Tongue (tissue), 2 donors: ENCODE results near the gene ANKLE1. TPM values are rescaled to one million over a fixed set of nuclear protein-coding genes. Genes with fewer than 3 reads are reported as not detected.

Source experiments
- DNase-seq: peaks from one replicate; pipeline ENCODE4 v3.0.0-alpha.2; 2015
- total RNA-seq: library from RNA; depleted of rRNA; stranded (reverse); fragments of >200 nt; gene quantifications from one replicate; pipeline ENCODE4 v1.2.3, GENCODE V29; 2014

The ANKLE1 gene, protein sequence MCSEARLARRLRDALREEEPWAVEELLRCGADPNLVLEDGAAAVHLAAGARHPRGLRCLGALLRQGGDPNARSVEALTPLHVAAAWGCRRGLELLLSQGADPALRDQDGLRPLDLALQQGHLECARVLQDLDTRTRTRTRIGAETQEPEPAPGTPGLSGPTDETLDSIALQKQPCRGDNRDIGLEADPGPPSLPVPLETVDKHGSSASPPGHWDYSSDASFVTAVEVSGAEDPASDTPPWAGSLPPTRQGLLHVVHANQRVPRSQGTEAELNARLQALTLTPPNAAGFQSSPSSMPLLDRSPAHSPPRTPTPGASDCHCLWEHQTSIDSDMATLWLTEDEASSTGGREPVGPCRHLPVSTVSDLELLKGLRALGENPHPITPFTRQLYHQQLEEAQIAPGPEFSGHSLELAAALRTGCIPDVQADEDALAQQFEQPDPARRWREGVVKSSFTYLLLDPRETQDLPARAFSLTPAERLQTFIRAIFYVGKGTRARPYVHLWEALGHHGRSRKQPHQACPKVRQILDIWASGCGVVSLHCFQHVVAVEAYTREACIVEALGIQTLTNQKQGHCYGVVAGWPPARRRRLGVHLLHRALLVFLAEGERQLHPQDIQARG
- total RNA-seq, result 0.62 TPM

- peak; percentile 51 for DNase-seq
Measured at GRCh38 chr19:17281391-17282304, at the start of gene ANKLE1. TSS of gene ANKLE1 (plus strand) at chr19:17281901. CDS start at chr19:17281921, 20 bp downstream.

DNA sequence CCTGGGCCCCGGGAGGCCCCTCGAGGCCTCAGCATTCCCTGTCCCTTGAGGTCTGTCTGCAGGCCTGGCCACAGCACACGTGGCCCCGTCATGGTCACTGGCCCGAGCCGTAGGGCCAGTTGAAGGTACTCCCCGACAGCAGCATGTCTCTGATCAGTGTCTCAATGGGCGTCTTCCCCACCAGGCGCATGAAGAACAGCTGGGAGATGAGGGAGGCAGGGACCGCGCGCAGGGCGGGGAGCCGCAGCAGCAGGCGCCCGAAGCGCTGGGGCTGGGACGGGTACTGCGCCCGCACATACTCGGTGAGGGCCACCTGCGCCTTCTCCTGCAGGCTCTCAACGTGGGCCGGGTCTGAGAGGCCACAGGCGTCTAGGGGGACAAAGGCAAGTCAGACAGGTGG is 49.4 kb upstream of the ANKLE1 start:
- no peak for DNase-seq

DNA sequence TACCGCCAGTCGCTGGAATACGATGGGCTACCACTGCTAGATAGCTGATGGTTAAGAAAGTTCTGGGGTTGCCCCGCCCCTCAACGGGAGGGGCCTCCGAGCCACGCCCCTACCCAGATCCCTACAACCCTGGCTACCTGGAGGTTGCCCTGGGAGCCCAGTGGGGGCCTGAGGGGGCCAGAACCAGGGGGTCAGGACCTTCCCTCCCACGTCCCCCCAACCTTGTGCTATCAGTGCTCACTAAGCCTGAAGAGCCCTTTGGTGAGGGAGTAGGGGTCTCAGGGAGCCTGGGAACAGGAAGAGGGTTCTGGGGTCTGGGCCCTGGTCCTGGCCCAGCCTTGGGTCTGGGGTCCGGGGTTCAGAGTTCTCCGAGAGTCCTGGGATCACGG is 46.8 kb upstream of the ANKLE1 start:
- no peak for DNase-seq

GRCh38 chr19:17235300-17235970 is 46.3 kb upstream of the ANKLE1 start:
- DNase-seq, result peak; percentile 86

DNA sequence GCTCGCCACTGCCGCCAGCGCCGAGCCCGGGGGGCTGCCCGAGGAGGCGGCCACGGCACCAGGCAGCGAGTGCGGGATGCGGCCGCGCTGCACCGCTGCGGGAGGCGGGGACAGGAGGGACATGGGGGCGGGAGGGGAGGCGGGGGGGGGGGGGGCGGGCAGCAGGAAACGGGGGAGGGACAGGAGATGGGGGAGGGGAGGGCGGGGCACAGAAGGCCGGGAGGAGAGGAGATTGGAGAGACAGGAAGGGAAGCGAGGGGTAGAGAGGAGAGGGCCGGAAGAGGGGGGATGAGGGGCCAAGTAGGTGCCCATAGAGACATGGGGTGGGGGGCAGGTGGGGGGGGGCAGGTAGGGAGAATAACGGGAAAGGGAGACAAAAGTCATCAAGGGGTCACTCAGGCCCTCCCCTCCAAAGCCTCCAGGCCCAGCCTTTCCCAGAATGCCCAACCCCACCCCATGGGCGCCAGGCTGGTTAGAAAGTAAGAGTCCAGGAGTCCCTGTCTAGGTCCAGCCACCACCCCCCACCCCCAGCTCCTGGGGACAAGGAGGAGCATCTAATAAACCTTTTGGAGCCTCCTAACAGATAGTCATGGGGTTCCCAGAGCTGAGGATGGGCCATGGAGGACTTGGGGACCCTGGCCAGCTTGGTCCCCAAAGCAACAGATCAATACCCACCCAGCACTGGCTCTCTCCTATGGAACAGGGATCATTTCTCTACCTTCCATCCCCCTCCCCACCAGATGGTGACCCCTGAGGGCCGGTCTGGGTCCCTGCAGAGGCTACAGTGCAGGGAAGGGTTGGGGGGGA is 45.5 kb upstream of the ANKLE1 start:
- no peak for DNase-seq

DNA sequence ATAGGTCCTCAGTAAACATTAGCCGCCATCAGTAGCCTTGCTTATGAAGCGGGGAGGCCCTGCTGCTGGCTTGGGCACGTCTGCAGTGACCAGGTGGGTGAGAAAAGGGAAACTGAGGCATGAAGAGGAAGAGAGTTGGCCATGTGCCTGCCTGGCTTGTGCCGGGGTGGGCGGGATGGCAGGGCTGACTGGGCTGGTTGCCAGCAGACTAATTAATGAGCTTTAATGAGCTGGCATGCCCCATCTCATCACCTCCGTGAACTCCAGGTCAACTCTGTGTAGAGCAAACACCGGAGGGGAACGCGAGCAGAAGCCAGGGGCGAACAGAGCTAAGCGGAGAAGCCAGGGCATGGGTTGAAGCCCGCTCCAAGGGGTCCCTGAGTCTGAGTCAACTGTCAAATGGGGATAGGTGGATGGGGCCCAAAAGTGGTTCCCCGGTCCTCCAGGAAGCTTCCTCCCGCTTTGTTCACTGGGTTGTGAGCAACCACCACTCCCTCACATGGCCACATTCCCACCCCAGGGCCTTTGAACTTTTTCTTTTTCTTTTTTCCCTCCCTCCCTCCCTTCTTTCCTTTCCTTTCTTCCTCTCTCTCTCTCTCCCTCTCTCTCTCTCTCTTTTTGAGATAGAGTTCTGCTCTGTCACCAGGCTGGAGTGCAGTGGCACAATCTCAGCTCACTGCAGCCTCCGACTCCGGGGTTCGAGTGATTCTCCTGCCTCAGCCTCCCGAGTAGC is 44.7 kb upstream of the ANKLE1 start:
- no peak for DNase-seq

GRCh38 chr19:17237747-17238706 is 43.7 kb upstream of the ANKLE1 start:
- no peak for DNase-seq

DNA sequence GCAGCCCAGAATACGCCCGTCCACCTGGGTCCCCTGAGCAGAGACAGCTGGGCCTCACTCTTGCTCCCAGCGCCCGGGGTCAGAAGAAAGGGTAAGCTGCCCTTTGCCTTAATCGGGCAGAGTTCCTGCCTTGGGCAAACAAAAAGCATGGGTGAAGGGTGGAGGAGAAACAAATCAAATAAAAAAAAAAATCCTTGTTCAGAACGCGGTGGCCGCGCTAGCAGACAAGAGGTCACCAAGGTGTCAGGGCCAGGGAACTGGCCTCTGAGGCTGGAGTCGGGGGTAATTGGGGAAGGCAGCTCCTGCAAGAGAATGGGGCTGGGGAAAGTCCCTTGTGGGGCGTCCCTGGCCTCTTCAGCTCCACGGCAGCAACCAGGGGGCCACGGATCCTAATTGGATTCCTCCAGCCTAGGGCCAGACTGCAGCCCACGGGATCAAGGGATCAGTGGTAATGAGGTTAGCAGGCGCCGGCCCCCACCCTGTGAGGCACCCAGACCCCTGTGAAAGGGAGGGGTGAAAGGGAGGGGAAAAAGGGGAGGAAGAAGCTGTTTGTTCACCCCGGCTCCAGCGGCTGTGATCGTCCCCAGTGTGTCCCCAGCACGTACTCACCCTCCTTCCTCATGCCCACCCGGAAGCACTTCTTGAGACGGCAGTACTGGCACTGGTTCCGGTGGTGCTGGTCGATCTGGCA is 41.5 kb upstream of the ANKLE1 start:
- no peak for DNase-seq

DNA sequence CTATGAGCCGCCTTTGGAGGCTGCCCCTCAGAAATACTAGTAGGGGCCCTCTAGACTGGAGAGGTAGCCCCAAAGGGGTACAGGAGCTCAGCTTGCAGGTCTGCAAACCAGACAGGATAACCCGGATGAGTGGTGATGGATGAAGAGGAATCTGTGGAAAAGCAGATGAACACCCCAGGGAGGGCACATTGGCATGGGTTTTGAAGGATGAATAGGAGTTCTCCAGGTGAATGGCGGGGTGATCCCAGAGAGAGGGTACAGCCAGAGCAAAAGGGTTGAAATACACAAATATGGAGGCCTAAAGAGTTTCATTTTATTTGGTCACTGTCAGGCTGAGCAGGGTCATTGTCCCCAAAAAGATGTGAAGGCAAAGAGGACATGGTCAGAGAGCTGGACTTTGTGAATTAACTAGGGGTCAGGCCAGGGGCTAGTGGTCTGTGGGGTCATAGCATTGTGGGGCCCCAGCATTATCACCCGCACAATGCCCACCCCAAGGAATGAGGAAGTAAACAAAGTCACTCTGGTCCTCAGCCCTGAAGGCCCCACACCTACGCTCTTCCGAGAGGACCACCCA is 40.8 kb upstream of the ANKLE1 start:
- DNase-seq, result no peak

DNA sequence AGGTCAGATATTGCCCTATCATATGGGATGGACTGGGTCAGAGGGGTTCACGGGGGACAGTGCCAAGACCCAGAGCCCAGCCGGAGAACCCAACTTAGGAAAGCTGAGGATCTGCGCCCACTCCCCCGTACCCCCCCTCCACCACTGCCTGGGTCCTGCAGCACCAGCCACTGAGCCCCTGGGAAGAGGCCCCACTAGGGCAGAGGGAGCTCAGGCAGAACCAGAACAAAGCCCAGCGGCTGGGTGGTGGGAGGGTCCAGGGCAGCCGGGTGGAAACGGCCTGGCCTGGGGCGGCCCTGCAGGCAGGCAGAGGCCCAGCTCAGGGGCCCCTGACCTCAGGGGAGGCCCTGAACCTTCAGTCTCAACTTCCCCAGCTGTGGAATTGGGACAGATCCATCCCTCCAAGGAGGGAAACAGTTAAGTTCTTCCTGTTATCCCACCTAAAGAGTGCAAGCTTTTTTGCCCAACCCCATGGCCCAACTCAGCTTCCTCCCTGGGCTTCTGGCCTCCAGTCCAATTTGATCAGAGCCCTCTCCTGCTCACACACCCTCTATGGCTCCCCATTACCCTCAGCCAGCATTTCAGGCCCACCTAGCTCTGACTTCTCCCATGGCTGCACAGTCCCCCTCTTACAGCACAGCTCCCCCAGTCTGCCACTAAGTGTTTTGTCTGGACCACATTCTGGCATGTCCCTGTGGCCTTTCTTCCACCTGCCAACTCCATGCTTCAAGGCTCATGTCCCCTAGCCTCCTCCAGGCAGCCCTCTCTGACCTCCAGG is 39.1 kb upstream of the ANKLE1 start:
- no peak for DNase-seq

GRCh38 chr19:17243211-17243829 is 38.4 kb upstream of the ANKLE1 start:
- DNase-seq, result no peak

DNA sequence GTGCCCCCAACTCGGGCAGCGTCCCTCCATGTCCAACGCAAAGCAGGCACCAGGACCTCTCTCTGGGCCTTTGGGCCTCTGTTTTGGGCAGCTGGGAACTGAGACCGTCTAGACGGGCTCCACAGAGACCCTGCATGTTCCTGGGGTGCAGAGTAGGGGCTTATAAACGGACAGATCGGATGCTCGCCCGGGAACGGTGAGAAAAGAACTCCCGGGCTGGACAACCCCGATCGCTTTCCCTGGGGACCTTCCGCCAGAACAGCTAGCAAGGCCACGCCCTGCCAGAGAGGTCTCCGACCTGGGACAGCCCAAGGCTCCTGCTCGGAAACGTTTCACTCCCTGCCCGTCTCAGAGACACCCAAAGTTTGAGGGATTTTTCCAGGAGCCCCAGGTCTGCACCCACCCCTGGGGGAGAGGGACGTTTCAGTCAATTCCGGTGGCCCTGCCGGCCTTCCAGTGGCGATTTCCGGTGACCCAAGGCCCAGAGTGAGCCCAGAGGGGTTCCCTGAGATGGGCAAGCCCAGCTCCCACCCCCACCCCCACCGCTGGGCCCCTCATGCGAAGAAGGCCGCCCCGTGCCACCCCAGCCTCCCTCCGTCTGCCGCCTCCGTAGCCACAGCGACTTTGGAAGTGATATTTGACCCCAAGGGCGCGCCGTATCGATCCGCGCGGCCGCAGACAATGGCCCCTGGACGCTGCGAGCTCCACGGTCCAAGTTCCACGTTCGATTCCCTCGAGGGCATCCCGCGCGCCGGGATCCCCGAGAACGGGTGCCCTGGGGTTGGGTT is 37.7 kb upstream of the ANKLE1 start:
- DNase-seq, result no peak

DNA sequence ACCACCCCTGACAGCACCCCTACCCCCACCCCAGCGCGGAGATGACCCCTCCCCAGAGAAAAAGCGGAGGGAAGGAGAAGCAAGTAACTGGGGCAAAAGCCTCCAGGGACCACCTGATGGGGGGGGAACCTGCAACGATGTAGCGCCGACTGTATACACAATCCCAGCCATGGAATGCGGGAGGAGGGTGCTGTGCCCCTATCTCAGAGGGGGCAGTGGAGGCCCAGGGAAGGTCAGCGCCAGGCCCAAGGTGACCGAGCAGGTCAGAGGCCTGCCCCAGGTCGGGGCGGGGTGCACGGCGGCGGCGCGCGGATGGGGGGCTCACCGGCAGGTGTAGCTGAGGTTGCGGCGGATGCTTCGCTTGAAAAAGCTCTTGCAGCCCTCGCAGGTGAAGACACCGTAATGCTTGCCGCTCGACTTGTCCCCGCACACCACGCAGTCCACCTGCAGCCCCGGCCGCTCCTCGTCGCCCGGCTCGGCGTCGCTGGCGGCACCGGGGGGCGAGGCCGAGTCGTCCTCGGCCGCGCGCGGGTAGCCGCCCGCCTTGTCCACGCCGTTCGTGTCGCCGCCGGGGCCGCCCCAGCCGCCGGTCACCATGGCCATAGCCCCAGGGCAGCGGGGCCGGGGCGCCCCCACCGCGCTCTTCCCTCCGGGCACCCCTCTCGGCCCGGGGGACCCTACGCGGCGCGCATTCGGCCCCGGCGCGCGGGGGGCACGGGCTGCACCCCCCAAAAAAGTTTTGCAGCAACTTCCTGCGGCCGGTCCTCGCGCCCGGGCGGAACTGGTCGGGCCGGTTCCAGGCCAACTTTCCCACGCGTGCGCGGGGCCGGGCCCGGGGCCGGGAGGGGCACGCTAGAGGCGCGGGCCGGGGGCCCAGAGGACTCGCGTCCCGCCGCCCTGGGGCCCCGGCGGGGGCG is 36.8 kb upstream of the ANKLE1 start:
- no peak for DNase-seq

GRCh38 chr19:17245535-17245984 is 36.1 kb upstream of the ANKLE1 start, which contains the start of gene NR2F6:
TSS of gene NR2F6 (minus strand) at chr19:17245919. CDS start at chr19:17245220, 699 bp downstream.
- DNase-seq, result no peak
